Upper lobe of left lung (tissue), 6 donors: Measurements from ENCODE around the gene PRAF2. TPM values are rescaled to one million over a fixed set of nuclear protein-coding genes. Genes with fewer than 3 reads are reported as not detected.

Experiments used
- ATAC-seq, 2 donors: fragments of 200-7000 bp; cut with Tn5 transposase; one replicate each; pipeline ENCODE4 v1.9.1; 2022; ENCODE audit warnings: mild to moderate bottlenecking in 2 of 2, moderate library complexity in 2 of 2; ENCODE audit not compliant: low FRiP score in 2 of 2
- DNase-seq, 2 donors: peaks; one replicate each; pipeline ENCODE4 v3.0.0-alpha.2; 2019 to 2020
- H3K27ac ChIP-seq, 4 donors: fragments of 200-600 bp; sonication (generic); one replicate each; pipeline ENCODE4 v1.5.1; 2016 to 2019
- H3K27me3 ChIP-seq, 4 donors: fragments of 200-600 bp; sonication (generic); one replicate each; pipeline ENCODE4 v1.5.1; 2017 to 2019
- H3K36me3 ChIP-seq, 4 donors: fragments of 200-600 bp; sonication (generic); one replicate each; pipeline ENCODE4 v1.5.1; 2016 to 2019
- H3K4me1 ChIP-seq, 4 donors: fragments of 200-600 bp; sonication (generic); one replicate each; pipeline ENCODE4 v1.5.1; 2018 to 2019
- H3K4me3 ChIP-seq, 4 donors: fragments of 200-600 bp; sonication (generic); one replicate each; pipeline ENCODE4 v1.5.1; 2017 to 2019; ENCODE audit warnings: mild to moderate bottlenecking in 2 of 4, moderate library complexity in 1 of 4
- H3K9me3 ChIP-seq, 4 donors: fragments of 200-600 bp; sonication (generic); one replicate each; pipeline ENCODE4 v1.5.1; 2018 to 2019
- EP300 ChIP-seq, 4 donors: sonication (generic); formaldehyde crosslinking; IDR thresholded peaks; one replicate each; pipeline ENCODE4 v1.5.1; 2017; ENCODE audit warnings: antibody characterized with exemption in 4 of 4, control low read depth in 2 of 4
- POLR2A ChIP-seq, 4 donors: fragments of 450-650 bp; IDR thresholded peaks; one replicate each; pipeline ENCODE4 v1.5.1; 2016 to 2017; ENCODE audit warnings: antibody characterized with exemption in 4 of 4, mild to moderate bottlenecking in 2 of 4
- POLR2AphosphoS5 ChIP-seq, 2 donors: sonication (generic); formaldehyde crosslinking; IDR thresholded peaks; one replicate each; pipeline ENCODE4 v1.5.1; 2017; ENCODE audit warnings: antibody characterized with exemption in 2 of 2
- WGBS, 2 donors: methylation state at CpG; one replicate each; pipeline ENCODE4 v1.1.5; 2017 to 2018; 5-methylcytosine and 5-hydroxymethylcytosine counted together
- total RNA-seq, 6 donors: library from RNA; depleted of rRNA in 4 of 6; stranded (reverse); fragments of >200 nt in 4 of 6; gene quantifications; one replicate each; pipeline versions ENCODE4 v1.1.0 to v1.2.1, GENCODE V29; 2016 to 2021
- TF ChIP-seq, protein P1 (sequence below), 6 experiments: fragments of 450-650 bp in 4 of 6; fragments of 200-600 bp in 2 of 6; sonication (generic) in 2 of 6; IDR thresholded peaks; one replicate each; pipeline ENCODE4 v1.5.1; 2016 to 2019; ENCODE audit warnings: antibody characterized with exemption in 6 of 6
- donor health status: DM: no; HTN: no; CAD: no; lungs with moderate emphysema.
- donor health status: DM: no; HTN: yes; CAD: no; lungs with severe emphysema.

PRAF2 gene
- total RNA-seq, 6 donors from 2014 or later: 12.5 to 26.2 (median 15.5) TPM

DNA sequence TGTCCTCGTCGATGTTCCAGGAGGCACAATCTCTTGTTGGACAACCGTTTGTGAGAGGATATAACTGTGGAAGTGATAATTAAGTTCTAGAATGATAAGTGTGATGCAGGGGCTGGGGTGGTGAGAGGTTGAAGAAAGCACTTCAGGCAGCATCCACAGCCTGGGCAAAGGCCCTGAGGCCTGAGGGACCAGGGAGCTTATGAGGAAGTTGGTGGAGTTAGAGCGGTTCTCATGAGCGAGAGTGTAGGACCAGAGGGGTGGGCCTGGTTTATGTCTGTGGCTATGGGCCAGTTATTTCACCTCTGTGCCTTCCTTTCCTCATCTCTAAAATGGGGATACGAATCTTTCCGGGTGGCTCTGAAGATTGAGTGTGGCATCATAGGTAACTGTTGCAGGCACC, 12.3 kb downstream of the PRAF2 start:
- DNase-seq (no peak), ATAC-seq (no peak)
- Histone ChIP-seq H3K27ac (no peak overlapping the region), H3K4me1 (peaks cover 0 to 6% (median 0%) of the 10 kb centered on the region in 4 donors), H3K9me3 (no peaks in the 10 kb centered on the region), H3K36me3 (peaks cover 0 to 29% (median 3%) of the 10 kb centered on the region in 4 donors), H3K4me3 (no peak overlapping the region), H3K27me3 (no peaks in the 10 kb centered on the region)
- WGBS, 2 donors: 83 to 90% methylated on average over 7 of the region's 7 CpGs
- TF ChIP-seq EP300 (IDR thresholded peaks at IDR 0.05) (no peak), POLR2AphosphoS5 (IDR thresholded peaks at IDR 0.05) (no peak), POLR2A (IDR thresholded peaks at IDR 0.05) (no peak)
- TF ChIP-seq, protein P1, sequence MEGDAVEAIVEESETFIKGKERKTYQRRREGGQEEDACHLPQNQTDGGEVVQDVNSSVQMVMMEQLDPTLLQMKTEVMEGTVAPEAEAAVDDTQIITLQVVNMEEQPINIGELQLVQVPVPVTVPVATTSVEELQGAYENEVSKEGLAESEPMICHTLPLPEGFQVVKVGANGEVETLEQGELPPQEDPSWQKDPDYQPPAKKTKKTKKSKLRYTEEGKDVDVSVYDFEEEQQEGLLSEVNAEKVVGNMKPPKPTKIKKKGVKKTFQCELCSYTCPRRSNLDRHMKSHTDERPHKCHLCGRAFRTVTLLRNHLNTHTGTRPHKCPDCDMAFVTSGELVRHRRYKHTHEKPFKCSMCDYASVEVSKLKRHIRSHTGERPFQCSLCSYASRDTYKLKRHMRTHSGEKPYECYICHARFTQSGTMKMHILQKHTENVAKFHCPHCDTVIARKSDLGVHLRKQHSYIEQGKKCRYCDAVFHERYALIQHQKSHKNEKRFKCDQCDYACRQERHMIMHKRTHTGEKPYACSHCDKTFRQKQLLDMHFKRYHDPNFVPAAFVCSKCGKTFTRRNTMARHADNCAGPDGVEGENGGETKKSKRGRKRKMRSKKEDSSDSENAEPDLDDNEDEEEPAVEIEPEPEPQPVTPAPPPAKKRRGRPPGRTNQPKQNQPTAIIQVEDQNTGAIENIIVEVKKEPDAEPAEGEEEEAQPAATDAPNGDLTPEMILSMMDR (IDR thresholded peaks at IDR 0.05): no peak

DNA sequence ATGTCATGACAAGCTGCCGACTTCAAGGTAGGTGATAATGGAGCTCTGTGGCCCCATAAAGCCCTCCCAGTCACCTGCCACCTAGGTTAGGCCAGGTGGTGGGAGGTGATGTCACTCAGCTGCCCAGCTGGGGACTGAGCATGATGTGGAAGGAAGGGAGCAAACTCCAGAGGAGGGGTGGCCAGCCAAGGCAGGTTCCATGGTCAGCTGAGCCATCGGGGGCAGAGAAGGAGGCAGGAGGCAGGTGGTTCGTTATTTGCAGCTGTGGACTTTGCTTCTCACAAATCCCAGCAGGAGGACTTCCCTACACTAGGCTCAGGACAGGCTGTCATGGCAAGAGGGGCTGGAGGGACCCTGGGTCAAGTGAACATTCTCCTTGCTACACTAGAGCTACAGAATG, 12.9 kb downstream of the PRAF2 start:
- H3K36me3 ChIP-seq: peaks cover 0 to 28% (median 3%) of the 10 kb centered on the region in 4 donors
- TF ChIP-seq POLR2AphosphoS5 (IDR thresholded peaks at IDR 0.05) (no peak), EP300 (IDR thresholded peaks at IDR 0.05) (no peak), POLR2A (IDR thresholded peaks at IDR 0.05) (no peak)
- TF ChIP-seq, protein P1 (IDR thresholded peaks at IDR 0.05): no peak

DNA sequence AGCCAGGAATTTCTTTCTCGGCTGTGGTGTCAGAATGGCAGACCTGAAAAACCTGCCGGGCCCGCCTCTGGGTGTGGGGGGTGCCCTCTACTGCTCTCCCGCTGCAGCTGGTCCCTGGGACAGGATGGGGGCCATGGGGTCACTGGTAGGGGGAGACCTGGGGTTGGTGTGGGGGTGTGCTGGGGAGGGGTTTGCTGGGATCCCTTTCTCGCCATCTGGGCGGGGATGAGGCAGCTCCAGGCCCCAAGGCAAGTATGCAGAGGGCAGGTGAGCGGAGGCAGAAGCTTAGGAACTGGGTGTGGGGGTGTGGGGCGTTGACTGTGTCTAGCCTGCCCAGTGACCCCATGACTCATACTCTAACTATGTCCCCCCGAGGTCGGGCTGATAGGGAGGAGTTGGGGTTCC, 14.1 kb downstream of the PRAF2 start:
- peak overlapping the region in 3 of 4 donors; percentile 37 to 48 (median 47) for H3K4me3 ChIP-seq
- H3K9me3 ChIP-seq: no peaks in the 10 kb centered on the region
- H3K36me3 ChIP-seq: peaks cover 0 to 18% (median 3%) of the 10 kb centered on the region in 4 donors
- ATAC-seq (peak in 1 of 2 donors; percentile 38), DNase-seq (peak in 1 of 2 donors; percentile 45)
- TF ChIP-seq POLR2A (IDR thresholded peaks at IDR 0.05) (no peak), POLR2AphosphoS5 (IDR thresholded peaks at IDR 0.05) (no peak), EP300 (IDR thresholded peaks at IDR 0.05) (no peak)
- TF ChIP-seq, protein P1 (IDR thresholded peaks at IDR 0.05): no peak
- peaks cover 0 to 6% (median 0%) of the 10 kb centered on the region in 4 donors for H3K4me1 ChIP-seq
- H3K27ac ChIP-seq: peak overlapping the region; percentile 63 to 78 (median 70)
- 50 to 64% methylated on average over 1 to 10 of the region's 10 CpGs for WGBS, 2 donors
- H3K27me3 ChIP-seq: no peaks in the 10 kb centered on the region

More for the DNA sequence above, 12.9 kb downstream of the PRAF2 start:
- Histone ChIP-seq H3K27me3 (no peaks in the 10 kb centered on the region), H3K9me3 (no peaks in the 10 kb centered on the region), H3K4me3 (no peak overlapping the region), H3K4me1 (peaks cover 0 to 6% (median 0%) of the 10 kb centered on the region in 4 donors), H3K27ac (no peak overlapping the region)
- ATAC-seq: no peak
- DNase-seq: no peak
- 84 to 100% methylated on average over 2 to 3 of the region's 3 CpGs for WGBS, 2 donors

DNA sequence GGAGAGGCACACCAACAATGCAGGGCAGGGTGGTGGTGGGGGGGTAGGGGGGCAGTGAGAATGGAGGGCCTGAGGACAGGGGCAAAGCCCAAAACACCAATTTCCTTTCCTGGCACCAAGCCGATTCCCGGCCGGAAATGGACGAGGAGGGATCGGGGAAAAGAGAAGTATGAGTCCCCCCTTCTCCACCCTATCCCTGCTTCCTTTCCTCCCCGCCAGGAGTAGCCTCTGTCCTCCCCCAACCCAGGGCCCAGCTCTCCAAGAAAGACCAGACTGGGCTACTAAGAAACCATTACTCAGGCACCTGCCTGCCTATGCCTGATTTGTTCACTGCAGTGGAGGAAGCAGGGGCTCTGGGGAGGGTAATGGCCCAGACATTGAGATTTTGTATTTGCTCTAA, 14.6 kb downstream of the PRAF2 start:
- Histone ChIP-seq H3K36me3 (peaks cover 0 to 13% (median under 1%) of the 10 kb centered on the region in 4 donors), H3K27ac (peak overlapping the region; percentile 63 to 78 (median 70)), H3K4me1 (peaks cover 0 to 6% (median 0%) of the 10 kb centered on the region in 4 donors), H3K9me3 (no peaks in the 10 kb centered on the region), H3K27me3 (no peaks in the 10 kb centered on the region), H3K4me3 (peak overlapping the region in 3 of 4 donors; percentile 37 to 48 (median 47))
- WGBS, 2 donors: 17 to 62% methylated on average over 5 to 6 of the region's 6 CpGs
- DNase-seq (no peak), ATAC-seq (no peak)
- TF ChIP-seq POLR2A (IDR thresholded peaks at IDR 0.05) (no peak), POLR2AphosphoS5 (IDR thresholded peaks at IDR 0.05) (no peak), EP300 (IDR thresholded peaks at IDR 0.05) (no peak)
- TF ChIP-seq, protein P1 (IDR thresholded peaks at IDR 0.05): no peak

DNA sequence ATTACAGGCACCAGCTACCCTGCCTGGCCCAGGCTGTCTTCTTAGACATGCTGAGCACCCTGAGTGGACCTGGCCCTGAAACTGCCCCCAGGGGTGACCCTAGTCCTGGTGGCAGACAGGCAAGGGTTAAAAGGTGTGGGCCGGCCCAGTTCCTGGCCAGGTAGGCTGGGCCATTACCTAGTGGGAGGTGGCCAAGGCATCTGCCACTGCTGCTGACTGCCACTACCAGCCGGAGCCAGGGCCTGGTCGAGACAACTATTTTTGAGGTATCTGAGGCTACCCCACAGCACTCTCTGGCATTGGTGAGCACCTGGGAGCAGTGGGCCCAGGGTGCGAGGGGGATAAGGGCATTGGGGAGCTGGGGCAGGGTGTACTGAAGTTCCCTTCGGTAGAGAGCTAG, 15.0 kb downstream of the PRAF2 start, which contains the start of gene CCDC120:
CCDC120 (plus strand) TSS at position 206 of the 400 bp plus-strand sequence. CDS start 3,043 bp downstream, outside the sequence.
- DNase-seq: peak in 1 of 2 donors; percentile 60

More for the DNA sequence above, 15.0 kb downstream of the PRAF2 start, which contains the start of gene CCDC120:
- peaks cover 0 to 9% (median 0%) of the 10 kb centered on the region in 4 donors for H3K36me3 ChIP-seq
- WGBS, 2 donors: 52% methylated on average over 4 of the region's 5 CpGs; no CpG with 5 or more reads in 1 of the 2 donors
- TF ChIP-seq POLR2AphosphoS5 (IDR thresholded peaks at IDR 0.05): peak in 1 of 2 donors; percentile 38
- TF ChIP-seq, protein P1 (IDR thresholded peaks at IDR 0.05): no peak
- no peak for TF ChIP-seq EP300 (IDR thresholded peaks at IDR 0.05)
- TF ChIP-seq POLR2A (IDR thresholded peaks at IDR 0.05): peak in 1 of 4 donors; percentile 30
- peaks cover 0 to 6% (median 0%) of the 10 kb centered on the region in 4 donors for H3K4me1 ChIP-seq
- peak within 1 kb of the TSS; percentile 63 to 78 (median 70) for H3K27ac ChIP-seq
- peak within 1 kb of the TSS in 3 of 4 donors; percentile 37 to 48 (median 47) for H3K4me3 ChIP-seq
- no peaks in the 10 kb centered on the region for H3K27me3 ChIP-seq
- H3K9me3 ChIP-seq: peaks cover 0 to under 1% (median 0%) of the 10 kb centered on the region in 4 donors
- peak in 1 of 2 donors; percentile 60 for ATAC-seq
